Skin of body (tissue), 2 donors: Measurements from ENCODE around the gene SNAI3. TPM values are rescaled to one million over a fixed set of nuclear protein-coding genes. Genes with fewer than 3 reads are reported as not detected.
A peak's percentile ranks its signal among the peaks of the same experiment; 100 is the strongest.
"Not testable (repeated sequence)": the region's sequence is repeated elsewhere in the genome, so short reads cannot be mapped to it uniquely, and the experiment has no call there.

Experiments
- DNase-seq: peaks from one replicate; lab custom pipeline; 2025; lab: John Stamatoyannopoulos, UW
- total RNA-seq: library from RNA; depleted of rRNA; stranded (reverse); fragments of >200 nt; gene quantifications from one replicate; pipeline ENCODE4 v1.2.3, GENCODE V29; 2014

SNAI3 gene
- total RNA-seq, 1 donor from 2014 or later: 0.79 TPM

DNA sequence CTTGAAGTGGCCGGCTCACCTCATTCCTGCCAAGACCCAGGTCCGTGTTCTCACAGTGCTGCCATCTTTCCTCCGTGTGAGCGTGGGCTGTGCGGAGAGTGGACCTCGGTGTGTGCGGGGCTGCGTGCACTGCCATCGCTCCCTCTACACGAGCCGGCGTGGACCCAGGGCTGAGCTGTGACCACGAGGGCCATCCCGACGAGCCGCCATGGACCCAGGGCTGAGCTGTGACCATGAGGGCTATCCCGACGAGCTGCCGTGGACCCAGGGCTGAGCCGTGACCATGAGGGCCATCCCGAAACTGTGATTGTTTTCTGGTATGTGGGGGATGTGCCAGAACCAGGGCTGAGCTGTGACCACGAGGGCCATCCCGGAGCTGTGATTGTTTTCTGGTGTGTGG lies 14.5 kb downstream of the SNAI3 start:
- no peak for DNase-seq

GRCh38 chr16:88669980-88670379 lies 16.3 kb downstream of the SNAI3 start:
- no peak for DNase-seq

GRCh38 chr16:88669493-88669892 lies 16.8 kb downstream of the SNAI3 start:
- DNase-seq: not testable (repeated sequence)

DNA sequence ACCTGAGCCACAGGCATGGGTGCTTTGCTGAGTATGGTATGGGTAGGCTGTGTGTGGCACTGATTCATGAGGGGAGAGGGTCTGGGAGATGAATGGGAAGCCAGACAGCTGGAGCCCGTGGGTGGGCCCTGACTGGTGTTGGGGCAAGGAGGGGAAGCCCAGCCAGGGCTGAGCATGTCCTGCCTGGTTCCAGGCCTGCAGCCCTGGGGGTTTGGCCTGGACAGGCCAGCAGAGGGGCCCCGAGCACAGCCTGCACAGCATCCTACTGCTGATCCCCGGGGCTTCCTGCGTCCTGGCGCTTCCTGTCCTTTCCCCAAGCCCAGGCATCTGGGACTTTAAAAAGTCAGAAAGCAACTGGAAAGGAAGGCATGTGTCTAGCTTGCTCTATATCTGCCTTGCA lies 18.8 kb downstream of the SNAI3 start:
- no peak for DNase-seq

DNA sequence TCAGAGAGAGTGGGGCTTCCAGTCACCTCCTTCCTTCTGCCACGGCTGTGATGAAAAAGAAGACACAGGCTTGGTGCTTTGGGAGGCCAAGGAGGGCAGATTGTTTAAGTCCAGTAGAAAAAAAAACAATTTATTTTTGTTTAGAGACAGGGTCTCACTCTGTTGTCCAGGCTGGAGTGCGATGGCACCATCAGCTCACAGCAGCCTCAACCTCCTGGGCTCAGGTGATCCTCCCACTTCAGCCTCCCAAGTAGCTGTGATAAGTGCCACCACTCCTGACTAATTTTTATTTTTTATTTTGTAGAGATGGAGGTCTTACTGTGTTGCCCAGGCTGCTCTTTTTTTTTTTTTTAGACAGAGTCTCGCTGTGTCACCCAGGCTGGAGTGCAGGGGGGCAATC lies 20.7 kb downstream of the SNAI3 start:
- DNase-seq: no peak

GRCh38 chr16:88665148-88665547 lies 21.2 kb downstream of the SNAI3 start:
- peak; percentile 40 for DNase-seq

- peak; percentile 98 for DNase-seq
These were observed 23.3 kb downstream of the SNAI3 start, which contains the start of gene MVD for GRCh38 chr16:88662843-88663606. MVD (minus strand) TSS chr16:88663091; CDS start chr16:88663080, 11 bp downstream.

GRCh38 chr16:88662222-88662842 lies 24.0 kb downstream of the SNAI3 start:
- DNase-seq: no peak

DNA sequence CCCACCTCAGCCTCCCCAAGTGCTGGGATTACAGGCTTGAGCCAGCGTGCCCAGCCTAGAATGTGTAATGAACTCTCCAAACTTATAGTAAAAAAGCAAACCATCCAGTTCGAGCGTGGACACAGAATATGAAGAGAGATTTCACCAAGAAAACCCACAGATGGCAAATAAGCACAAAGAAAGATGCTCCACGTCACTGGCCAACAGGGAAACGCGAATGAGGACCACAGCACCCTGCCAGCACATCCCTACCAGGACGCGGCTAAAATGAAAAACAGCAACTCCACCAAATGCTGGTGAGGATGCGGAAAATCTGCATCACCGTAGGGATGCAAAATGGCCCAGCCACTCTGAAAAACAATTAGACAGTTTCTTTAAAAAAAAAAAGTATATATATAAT lies 24.8 kb downstream of the SNAI3 start:
- DNase-seq: no peak

DNA sequence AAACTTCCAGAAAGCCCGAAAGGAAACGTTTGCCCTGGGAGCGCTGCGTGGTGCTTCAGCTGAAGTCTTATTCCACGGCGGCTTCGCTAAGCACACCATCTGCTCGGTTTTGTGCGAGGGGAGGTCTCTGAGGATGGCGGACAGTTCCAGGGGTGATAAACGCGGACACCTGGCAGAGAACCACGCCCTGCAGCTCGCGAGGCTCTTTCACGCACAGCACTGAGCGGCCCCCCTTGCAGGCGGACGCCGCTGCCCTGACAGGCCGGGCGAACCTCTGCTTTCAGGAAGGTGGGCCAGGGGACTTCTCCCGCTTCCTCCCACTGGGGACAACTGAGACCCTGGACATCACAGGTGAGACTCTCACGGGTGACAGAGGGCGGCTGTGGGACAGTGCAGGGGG lies 27.1 kb downstream of the SNAI3 start:
- no peak for DNase-seq

DNA sequence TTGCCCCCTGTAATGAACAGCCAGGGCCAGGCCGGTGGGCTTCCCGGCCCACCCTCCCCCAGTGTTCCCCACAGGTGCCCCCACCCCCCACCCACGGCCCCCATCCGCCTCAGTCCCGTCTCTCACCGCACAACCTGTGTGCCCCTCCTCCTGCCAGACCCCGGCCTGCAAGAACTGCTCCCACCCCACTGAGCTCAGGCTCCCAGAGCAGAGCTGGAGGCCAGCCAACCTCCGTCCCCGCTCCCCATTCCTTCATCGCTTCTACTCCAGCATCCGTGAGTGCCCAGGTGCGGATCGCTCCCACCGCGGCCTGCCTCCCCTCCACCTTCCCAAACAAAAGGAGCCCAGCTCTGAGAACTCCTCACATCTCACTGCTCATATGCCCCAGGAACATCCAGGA lies 27.6 kb downstream of the SNAI3 start:
- no peak for DNase-seq

DNA sequence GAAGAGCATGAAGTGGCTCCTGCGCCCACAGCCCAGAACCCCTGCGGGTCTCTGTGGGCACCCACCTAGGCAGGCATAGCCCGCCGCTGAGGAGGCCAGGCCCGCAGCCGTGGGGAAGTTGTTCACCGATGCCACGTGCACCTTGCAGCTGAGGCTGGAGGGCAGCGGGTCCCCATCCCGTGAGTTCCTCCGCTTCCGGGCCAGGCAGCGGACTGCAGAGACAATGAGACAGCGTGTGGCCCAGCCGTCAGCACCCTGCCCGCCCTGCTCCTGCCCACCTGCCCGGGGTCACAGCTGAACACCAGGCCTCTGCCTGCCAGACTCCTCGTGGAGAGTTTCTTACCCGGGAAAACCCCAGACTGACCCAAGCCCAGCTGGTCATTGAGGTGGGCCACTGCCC lies 28.9 kb downstream of the SNAI3 start:
- DNase-seq: no peak

GRCh38 chr16:88656291-88656980 lies 29.9 kb downstream of the SNAI3 start:
- no peak for DNase-seq

GRCh38 chr16:88655733-88656281 lies 30.5 kb downstream of the SNAI3 start:
- DNase-seq: no peak

DNA sequence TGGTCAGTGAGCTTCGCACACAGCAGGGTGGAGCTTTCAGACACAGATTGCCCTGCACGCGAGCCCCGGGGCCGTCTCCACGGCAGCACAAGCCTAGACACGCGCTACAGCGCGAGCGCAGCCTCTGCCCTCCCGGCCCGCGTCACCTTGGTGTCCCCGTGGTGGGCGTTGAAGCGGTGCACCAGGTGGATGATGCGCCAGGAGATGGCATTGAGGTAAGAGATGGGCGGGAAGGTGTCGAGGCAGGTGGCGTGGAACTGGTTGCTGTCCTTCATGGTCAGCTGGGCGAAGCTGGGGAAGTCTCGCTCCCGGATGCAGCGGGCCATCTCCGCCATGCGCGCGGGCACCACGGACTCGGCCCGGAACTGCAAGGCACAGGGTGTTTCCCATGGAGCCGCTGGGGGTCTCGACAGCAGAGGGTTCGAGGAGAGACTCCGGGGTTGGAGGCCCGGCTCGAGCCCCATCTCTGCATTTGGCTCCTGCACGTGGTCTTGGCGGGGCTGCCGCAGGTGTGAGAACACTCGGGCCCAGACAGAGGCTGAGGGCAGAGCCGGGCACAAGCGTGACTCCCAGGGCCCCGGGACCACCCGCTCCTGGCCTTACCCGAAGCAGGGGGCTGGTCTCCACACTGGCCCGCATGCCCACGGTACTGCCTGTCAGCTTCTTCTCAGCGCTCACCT lies 31.1 kb downstream of the SNAI3 start:
- no peak for DNase-seq

DNA sequence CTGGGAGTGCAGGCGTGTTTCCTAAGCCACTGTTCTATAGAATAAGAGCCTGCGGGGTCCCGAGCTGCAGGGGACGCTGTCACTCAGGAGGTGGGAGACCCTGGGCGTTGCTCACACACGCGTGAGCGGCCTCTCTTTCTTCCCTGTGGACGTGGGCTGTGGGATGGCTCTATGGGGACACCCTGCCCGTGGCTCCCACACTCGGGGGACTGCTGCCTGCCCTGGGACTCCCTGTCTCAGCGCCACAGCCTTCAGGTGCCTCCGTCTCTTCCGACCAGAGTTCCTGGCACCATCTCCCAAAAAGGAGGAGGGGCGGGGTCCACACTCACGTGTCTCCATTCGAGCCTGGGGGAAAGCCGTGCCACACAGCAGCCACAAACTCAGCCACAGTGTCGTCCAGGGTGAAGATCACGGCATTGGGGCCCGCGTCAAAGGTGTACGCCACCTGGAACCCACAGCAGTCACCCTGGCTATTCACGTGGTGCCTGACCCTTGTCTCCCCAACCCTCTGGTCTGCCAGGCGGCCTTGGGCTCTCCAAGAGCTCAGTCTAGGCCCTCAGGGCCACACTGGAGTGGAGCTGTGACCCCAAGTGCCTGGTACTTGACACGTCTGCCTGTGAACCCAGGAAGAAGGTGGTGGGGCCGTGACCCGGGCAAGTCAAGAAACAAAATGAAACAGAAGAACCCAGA lies 31.8 kb downstream of the SNAI3 start:
- DNase-seq: no peak

- no peak for DNase-seq
These were observed 32.5 kb downstream of the SNAI3 start for GRCh38 chr16:88653596-88654362.

DNA sequence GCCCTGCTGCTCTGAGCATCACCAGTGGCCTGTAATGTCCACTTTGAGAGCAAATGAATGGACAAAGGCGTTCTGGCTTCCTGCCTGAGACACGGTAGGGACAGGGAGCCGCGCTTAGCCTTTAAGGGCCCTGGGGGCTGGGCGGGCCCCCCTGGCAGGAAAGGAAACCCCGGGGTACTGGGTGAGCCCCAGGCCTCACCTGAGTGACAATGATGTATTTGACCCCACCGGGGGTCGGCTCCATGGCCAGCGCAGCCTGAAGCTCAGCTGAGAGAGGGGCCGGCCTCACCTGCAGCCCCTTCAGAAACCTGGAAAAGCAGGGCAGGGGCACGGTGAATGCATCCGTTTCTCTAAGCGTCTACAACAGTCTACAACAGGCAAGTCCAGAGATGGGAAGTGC lies 33.2 kb downstream of the SNAI3 start:
- no peak for DNase-seq

- DNase-seq: no peak
These were observed 33.6 kb downstream of the SNAI3 start for GRCh38 chr16:88652762-88653063.

DNA sequence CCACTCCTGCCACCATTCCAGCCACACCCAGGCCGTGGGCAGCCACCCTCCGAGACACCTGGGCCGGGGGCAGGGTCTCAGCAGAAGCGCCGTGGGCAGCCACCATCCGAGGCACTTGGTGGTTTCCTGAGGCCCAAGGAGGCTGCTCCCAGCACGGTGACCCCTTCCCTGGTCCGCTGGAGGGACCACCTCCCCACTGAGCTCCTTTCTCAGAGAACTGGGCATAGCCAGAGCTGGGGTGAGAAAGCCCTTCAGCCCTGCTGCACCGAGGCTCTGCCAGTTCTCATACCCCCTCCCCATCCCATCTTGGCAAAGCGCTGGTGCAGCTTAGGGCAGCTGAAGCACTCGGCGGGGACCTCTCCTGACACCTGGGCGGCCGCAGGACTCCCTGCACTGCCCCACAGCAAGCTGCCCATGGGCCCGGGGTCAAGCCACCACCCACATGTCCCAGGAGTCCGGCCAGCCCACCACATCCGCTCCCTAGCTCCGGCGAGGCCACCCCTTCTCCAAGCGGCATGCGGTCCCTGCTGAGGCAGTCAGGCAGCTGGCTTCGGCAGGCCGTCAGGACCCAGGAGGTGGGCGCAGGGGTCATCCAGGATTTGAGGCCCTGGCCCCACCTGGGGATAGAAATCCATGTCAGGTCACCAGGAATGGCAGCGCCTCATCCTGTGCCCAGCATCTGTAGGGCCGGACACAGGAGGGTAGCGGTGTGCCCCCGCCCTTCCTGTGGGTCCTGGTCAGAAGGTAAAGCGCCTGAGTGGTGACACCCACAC lies 34.1 kb downstream of the SNAI3 start:
- no peak for DNase-seq
